Right atrium auricular region (tissue), 2 donors: ENCODE data around the gene SMCO4. TPM values are rescaled to one million over a fixed set of nuclear protein-coding genes. Genes with fewer than 3 reads are reported as not detected.

Experiments
- DNase-seq: peaks from one replicate; pipeline ENCODE4 v3.0.0-alpha.2; 2019; ENCODE audit warnings: low spot score
- H3K27ac ChIP-seq, 2 donors: fragments of 200-600 bp; sonication (generic); 1 replicate in 1 of 2; 2 replicates in 1 of 2; pipeline ENCODE4 v1.5.1; 2016 to 2019
- H3K27me3 ChIP-seq, 2 donors: fragments of 200-600 bp; sonication (generic); one replicate each; pipeline versions ENCODE4 v1.5.1 to v1.6.0; 2017 to 2019
- H3K36me3 ChIP-seq: fragments of 200-600 bp; sonication (generic); one replicate; pipeline ENCODE4 v1.5.1; 2016
- H3K4me1 ChIP-seq, 2 donors: fragments of 200-600 bp; sonication (generic); one replicate each; pipeline versions ENCODE4 v1.5.1 to v1.6.0; 2017 to 2019
- H3K4me3 ChIP-seq, 2 donors: fragments of 200-600 bp; sonication (generic); 1 replicate in 1 of 2; 2 replicates in 1 of 2; pipeline ENCODE4 v1.5.1; 2017 to 2019; ENCODE audit warnings: mild to moderate bottlenecking in 1 of 2, moderate library complexity in 1 of 2
- H3K9me3 ChIP-seq, 2 donors: fragments of 200-600 bp; sonication (generic); one replicate each; pipeline ENCODE4 v1.5.1; 2019
- total RNA-seq, 2 donors: library from RNA; depleted of rRNA; stranded (reverse); fragments of >200 nt; gene quantifications; one replicate each; pipeline ENCODE4 v1.1.0, GENCODE V29; 2016
- TF ChIP-seq, protein P1 (sequence below), 2 donors: fragments of 200-600 bp; sonication (generic); IDR thresholded peaks; one replicate each; pipeline ENCODE4 v1.5.1; 2019; ENCODE audit warnings: antibody characterized with exemption in 2 of 2

Gene SMCO4
- total RNA-seq, 2 donors from 2014 or later = 37.6 to 79.8 TPM

GRCh38 chr11:93567401-93567895 lies 24.3 kb upstream of the SMCO4 start:
- Histone ChIP-seq H3K27ac (peak overlapping the region in 1 of 2 donors; percentile 47), H3K9me3 (no peaks in the 10 kb centered on the region)

GRCh38 chr11:93564895-93565294 lies 21.7 kb upstream of the SMCO4 start:
- H3K4me1 ChIP-seq = peaks cover 0 to 13% of the 10 kb centered on the region in 2 donors
- TF ChIP-seq, protein P1, sequence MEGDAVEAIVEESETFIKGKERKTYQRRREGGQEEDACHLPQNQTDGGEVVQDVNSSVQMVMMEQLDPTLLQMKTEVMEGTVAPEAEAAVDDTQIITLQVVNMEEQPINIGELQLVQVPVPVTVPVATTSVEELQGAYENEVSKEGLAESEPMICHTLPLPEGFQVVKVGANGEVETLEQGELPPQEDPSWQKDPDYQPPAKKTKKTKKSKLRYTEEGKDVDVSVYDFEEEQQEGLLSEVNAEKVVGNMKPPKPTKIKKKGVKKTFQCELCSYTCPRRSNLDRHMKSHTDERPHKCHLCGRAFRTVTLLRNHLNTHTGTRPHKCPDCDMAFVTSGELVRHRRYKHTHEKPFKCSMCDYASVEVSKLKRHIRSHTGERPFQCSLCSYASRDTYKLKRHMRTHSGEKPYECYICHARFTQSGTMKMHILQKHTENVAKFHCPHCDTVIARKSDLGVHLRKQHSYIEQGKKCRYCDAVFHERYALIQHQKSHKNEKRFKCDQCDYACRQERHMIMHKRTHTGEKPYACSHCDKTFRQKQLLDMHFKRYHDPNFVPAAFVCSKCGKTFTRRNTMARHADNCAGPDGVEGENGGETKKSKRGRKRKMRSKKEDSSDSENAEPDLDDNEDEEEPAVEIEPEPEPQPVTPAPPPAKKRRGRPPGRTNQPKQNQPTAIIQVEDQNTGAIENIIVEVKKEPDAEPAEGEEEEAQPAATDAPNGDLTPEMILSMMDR (IDR thresholded peaks at IDR 0.05) = no peak
- H3K9me3 ChIP-seq = no peaks in the 10 kb centered on the region
- H3K27ac ChIP-seq = no peak overlapping the region
- H3K4me3 ChIP-seq = no peak overlapping the region
- H3K36me3 ChIP-seq = no peaks in the 10 kb centered on the region
- DNase-seq = no peak
- H3K27me3 ChIP-seq = no peaks in the 10 kb centered on the region

More at GRCh38 chr11:93567401-93567895, 24.3 kb upstream of the SMCO4 start:
- H3K27me3 ChIP-seq = no peaks in the 10 kb centered on the region
- no peak overlapping the region for H3K4me3 ChIP-seq
- H3K4me1 ChIP-seq = peaks cover 0 to 13% of the 10 kb centered on the region in 2 donors
- peak; percentile 62 for DNase-seq
- H3K36me3 ChIP-seq = no peaks in the 10 kb centered on the region
- TF ChIP-seq, protein P1 (IDR thresholded peaks at IDR 0.05) = no peak

DNA sequence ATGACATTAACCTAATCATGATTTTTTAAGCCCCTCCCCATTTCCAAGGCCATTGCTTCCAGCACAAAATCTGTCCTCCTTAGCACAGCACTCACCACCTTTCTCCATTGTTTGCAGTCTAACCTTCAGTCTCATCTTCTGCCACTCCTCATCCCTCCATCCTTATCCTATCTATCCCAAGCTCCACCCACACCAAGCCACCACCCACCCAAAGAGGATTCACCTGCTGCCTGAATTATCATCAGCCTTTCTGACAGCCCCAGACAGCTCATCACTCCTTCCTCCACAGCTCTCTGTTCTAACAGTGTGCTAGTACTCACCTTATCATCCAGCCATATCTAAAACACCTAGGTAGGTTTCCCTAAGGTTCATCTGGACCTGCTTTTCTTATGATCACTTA lies 20.7 kb upstream of the SMCO4 start:
- TF ChIP-seq, protein P1 (IDR thresholded peaks at IDR 0.05) = no peak
- H3K4me1 ChIP-seq = peaks cover 0 to 13% of the 10 kb centered on the region in 2 donors
- no peaks in the 10 kb centered on the region for H3K36me3 ChIP-seq
- no peaks in the 10 kb centered on the region for H3K27me3 ChIP-seq
- H3K4me3 ChIP-seq = no peak overlapping the region
- DNase-seq = no peak
- no peaks in the 10 kb centered on the region for H3K9me3 ChIP-seq
- H3K27ac ChIP-seq = no peak overlapping the region

- no peaks in the 10 kb centered on the region for H3K27me3 ChIP-seq
- H3K4me1 ChIP-seq = no peaks in the 10 kb centered on the region
- no peak for DNase-seq
- no peak overlapping the region for H3K27ac ChIP-seq
- TF ChIP-seq, protein P1 (IDR thresholded peaks at IDR 0.05) = no peak
- no peaks in the 10 kb centered on the region for H3K36me3 ChIP-seq
- H3K9me3 ChIP-seq = no peaks in the 10 kb centered on the region
- H3K4me3 ChIP-seq = no peak overlapping the region
Observed at GRCh38 chr11:93560199-93560932, 17.2 kb upstream of the SMCO4 start.

- H3K4me1 ChIP-seq = no peaks in the 10 kb centered on the region
- no peaks in the 10 kb centered on the region for H3K9me3 ChIP-seq
- no peak overlapping the region for H3K4me3 ChIP-seq
- H3K27me3 ChIP-seq = no peaks in the 10 kb centered on the region
- H3K27ac ChIP-seq = no peak overlapping the region
- no peaks in the 10 kb centered on the region for H3K36me3 ChIP-seq
- TF ChIP-seq, protein P1 (IDR thresholded peaks at IDR 0.05) = no peak
- no peak for DNase-seq
Observed at GRCh38 chr11:93559681-93560080, 16.5 kb upstream of the SMCO4 start.
